Fibroblast of pulmonary artery (primary cell): ENCODE data around the gene PSME3.

Source experiments
- DNase-seq: peaks from one replicate; pipeline ENCODE4 v3.0.0-alpha.2; 2010; ENCODE audit warnings: low read depth
- H3K4me3 ChIP-seq: replicated peaks from 2 replicates; pipeline ENCODE4 v1.5.1; 2011; ENCODE audit warnings: low read depth, mild to moderate bottlenecking, control low read depth, low read length, moderate library complexity
- CTCF ChIP-seq: IDR thresholded peaks from 2 replicates; pipeline ENCODE4 v1.5.1; 2011; ENCODE audit warnings: mild to moderate bottlenecking, control low read depth, low read length, inconsistent platforms; ENCODE audit errors: missing control alignments

PSME3 gene

GRCh38 chr17:42792545-42792944 lies 40.7 kb upstream of the PSME3 start:
- no peak for DNase-seq
- no peak for TF ChIP-seq CTCF
- no peak overlapping the region for H3K4me3 ChIP-seq

GRCh38 chr17:42795061-42795460 lies 38.1 kb upstream of the PSME3 start:
- TF ChIP-seq CTCF = no peak
- no peak for DNase-seq
- no peak overlapping the region for H3K4me3 ChIP-seq

GRCh38 chr17:42795465-42795864 lies 37.7 kb upstream of the PSME3 start:
- no peak for DNase-seq
- H3K4me3 ChIP-seq = no peak overlapping the region
- TF ChIP-seq CTCF = no peak

- no peak overlapping the region for H3K4me3 ChIP-seq
- no peak for TF ChIP-seq CTCF
Observed at GRCh38 chr17:42796066-42796758, 37.0 kb upstream of the PSME3 start.

GRCh38 chr17:42797067-42798007 lies 35.9 kb upstream of the PSME3 start:
- peak overlapping the region; percentile 78 for H3K4me3 ChIP-seq
- no peak for DNase-seq
- no peak for TF ChIP-seq CTCF

More at GRCh38 chr17:42796066-42796758, 37.0 kb upstream of the PSME3 start:
- DNase-seq = no peak

- no peak for DNase-seq
- TF ChIP-seq CTCF = no peak
- H3K4me3 ChIP-seq = peak overlapping the region; percentile 78
Observed at GRCh38 chr17:42798011-42798382, 35.2 kb upstream of the PSME3 start.
